H1 (cell line): ENCODE measurements around the gene SPPL3. TPM values are rescaled to one million over a fixed set of nuclear protein-coding genes. Genes with fewer than 3 reads are reported as not detected.

Experiments used
- CTCF ChIA-PET: fragments of 300-600 bp; sonication (Branson Sonifier 250); formaldehyde crosslinking; loops from one replicate; lab custom pipeline; 2021; ENCODE audit not compliant: partially characterized antibody; lab: Charles Lee
- POLR2A ChIA-PET: fragments of 300-600 bp; sonication (Branson Sonifier 250); formaldehyde crosslinking; loops from one replicate; lab custom pipeline; 2021; ENCODE audit warnings: inconsistent platforms; ENCODE audit not compliant: partially characterized antibody; lab: Charles Lee
- DNase-seq, 2 experiments: peaks; one replicate each; pipeline versions ENCODE4 v3.0.0 to v3.0.0-alpha.2; 2010 to 2022; ENCODE audit warnings: low spot score in 2 of 2, low read depth in 1 of 2, mixed read lengths in 1 of 2
- FAIRE-seq: peaks from 2 replicates; lab custom pipeline; 2011; peaks lifted over from hg19 to GRCh38; lab: Jason Lieb, UNC
- H2AFZ ChIP-seq: 2 replicates; pipeline ENCODE4 v1.8.1; 2012; ENCODE audit warnings: low read length, inconsistent platforms
- H2AK5ac ChIP-seq: 2 replicates; pipeline ENCODE4 v1.6.1; 2013; ENCODE audit warnings: low read depth, low read length
- H2BK120ac ChIP-seq: replicated peaks from 2 replicates; pipeline ENCODE3; 2013; ENCODE audit warnings: low read depth, low read length, inconsistent platforms
- H2BK12ac ChIP-seq: 2 replicates; pipeline ENCODE4 v1.6.1; 2013; ENCODE audit warnings: low read depth, low read length
- H2BK15ac ChIP-seq: 2 replicates; pipeline ENCODE4 v1.6.1; 2013; ENCODE audit warnings: low read length
- H2BK20ac ChIP-seq: 2 replicates; pipeline ENCODE4 v1.6.1; 2013; ENCODE audit warnings: low read length
- H2BK5ac ChIP-seq: 2 replicates; pipeline ENCODE4 v1.6.1; 2013; ENCODE audit warnings: low read depth, low read length
- H3K14ac ChIP-seq: 2 replicates; pipeline ENCODE4 v1.6.1; 2013; ENCODE audit warnings: inconsistent platforms; ENCODE audit not compliant: insufficient read length
- H3K18ac ChIP-seq: 2 replicates; pipeline ENCODE4 v1.6.1; 2013; ENCODE audit warnings: low read length; ENCODE audit errors: extremely low read depth
- H3K23ac ChIP-seq: 2 replicates; pipeline ENCODE4 v1.6.1; 2013; ENCODE audit warnings: inconsistent platforms; ENCODE audit not compliant: insufficient read length
- H3K23me2 ChIP-seq: 2 replicates; pipeline ENCODE4 v1.6.1; 2013; ENCODE audit warnings: low read depth, low read length
- H3K27ac ChIP-seq: 2 replicates; pipeline ENCODE4 v1.6.1; 2011; ENCODE audit warnings: low read depth, low read length, inconsistent platforms
- H3K27me3 ChIP-seq, 4 experiments: replicated peaks in 1 of 4; 1 replicate in 1 of 4; 2 replicates in 3 of 4; pipeline versions ENCODE4 v1.6.1 to v1.8.1; 2011 to 2013; ENCODE audit warnings: low read length in 3 of 4, mild to moderate bottlenecking in 3 of 4, inconsistent platforms in 2 of 4, mixed read lengths in 2 of 4, moderate library complexity in 1 of 4; ENCODE audit not compliant: control insufficient read depth in 3 of 4, insufficient read depth in 3 of 4; ENCODE audit errors: extremely low read depth in 1 of 4
- H3K36me3 ChIP-seq, 4 experiments: 2 replicates each; pipeline versions ENCODE4 v1.6.1 to v1.8.1; 2011 to 2013; ENCODE audit warnings: mild to moderate bottlenecking in 4 of 4, low read length in 3 of 4, moderate library complexity in 2 of 4, control low read depth in 1 of 4, inconsistent platforms in 1 of 4; ENCODE audit not compliant: insufficient read depth in 4 of 4, control insufficient read depth in 2 of 4
- H3K4ac ChIP-seq: replicated peaks from 2 replicates; pipeline ENCODE3; 2013; ENCODE audit warnings: low read length, low read depth, mixed read lengths, inconsistent platforms; ENCODE audit not compliant: insufficient read length
- H3K4me1 ChIP-seq, 4 experiments: replicated peaks in 1 of 4; 1 replicate in 1 of 4; 2 replicates in 3 of 4; pipeline versions ENCODE4 v1.6.1 to v1.8.1; 2011 to 2013; ENCODE audit warnings: low read length in 3 of 4, inconsistent platforms in 2 of 4, mixed read lengths in 1 of 4; ENCODE audit not compliant: insufficient read depth in 4 of 4, control insufficient read depth in 3 of 4
- H3K4me2 ChIP-seq, 2 experiments: 2 replicates each; pipeline versions ENCODE4 v1.6.1 to v1.8.1; 2011 to 2013; ENCODE audit warnings: low read depth in 2 of 2, low read length in 2 of 2, control low read depth in 1 of 2, inconsistent platforms in 1 of 2, mild to moderate bottlenecking in 1 of 2; ENCODE audit not compliant: insufficient read depth in 1 of 2
- H3K4me3 ChIP-seq, 4 experiments: fragments of 200-600, 300-600 bp in 1 of 4; sonication (generic), shearing (Covaris generic), sonication (Bioruptor Twin) in 1 of 4; 2 replicates each; pipeline versions ENCODE4 v1.5.1 to v1.8.1; 2011 to 2016; ENCODE audit warnings: low read length in 4 of 4, low read depth in 3 of 4, control low read depth in 2 of 4, inconsistent platforms in 2 of 4, mild to moderate bottlenecking in 2 of 4, mixed read lengths in 1 of 4, moderate library complexity in 1 of 4; ENCODE audit not compliant: insufficient read depth in 2 of 4; ENCODE audit errors: extremely low read depth in 1 of 4
- H3K56ac ChIP-seq: replicated peaks from 2 replicates; pipeline ENCODE3; 2013; ENCODE audit warnings: low read depth, mild to moderate bottlenecking, mixed read lengths, low read length, inconsistent platforms; ENCODE audit not compliant: insufficient read length
- H3K79me1 ChIP-seq: 2 replicates; pipeline ENCODE4 v1.6.1; 2013; ENCODE audit warnings: low read depth, low read length, control low read depth
- H3K79me2 ChIP-seq, 2 experiments: 2 replicates each; pipeline versions ENCODE4 v1.6.1 to v1.8.1; 2012 to 2013; ENCODE audit warnings: low read length in 2 of 2, mild to moderate bottlenecking in 2 of 2, inconsistent platforms in 1 of 2; ENCODE audit not compliant: insufficient read depth in 2 of 2, control insufficient read depth in 1 of 2
- H3K9ac ChIP-seq, 4 experiments: replicated peaks in 1 of 4; 1 replicate in 1 of 4; 2 replicates in 3 of 4; pipeline versions ENCODE4 v1.6.1 to v1.8.1; 2011 to 2013; ENCODE audit warnings: low read depth in 3 of 4, low read length in 3 of 4, control low read depth in 2 of 4, mild to moderate bottlenecking in 2 of 4, moderate library complexity in 2 of 4, inconsistent platforms in 1 of 4; ENCODE audit errors: extremely low read depth in 1 of 4
- H3K9me3 ChIP-seq, 2 experiments: 2 replicates each; pipeline versions ENCODE4 v1.6.1 to v1.8.1; 2012 to 2013; ENCODE audit warnings: mild to moderate bottlenecking in 2 of 2, moderate library complexity in 2 of 2, control low read depth in 1 of 2, inconsistent platforms in 1 of 2, low read depth in 1 of 2, low read length in 1 of 2, mixed read lengths in 1 of 2; ENCODE audit not compliant: insufficient read depth in 2 of 2
- H4K20me1 ChIP-seq, 2 experiments: replicated peaks in 1 of 2; 2 replicates each; pipeline versions ENCODE3 to v1.8.1; 2011 to 2013; ENCODE audit warnings: inconsistent platforms in 2 of 2, low read length in 2 of 2, mild to moderate bottlenecking in 1 of 2; ENCODE audit not compliant: insufficient read depth in 2 of 2, control insufficient read depth in 1 of 2
- H4K5ac ChIP-seq: 2 replicates; pipeline ENCODE4 v1.6.1; 2013; ENCODE audit warnings: low read length, low read depth, mixed read lengths, inconsistent platforms; ENCODE audit not compliant: insufficient read length
- H4K8ac ChIP-seq: 2 replicates; pipeline ENCODE4 v1.8.0; 2013; ENCODE audit warnings: mild to moderate bottlenecking, moderate library complexity, low read length, inconsistent platforms; ENCODE audit not compliant: insufficient read depth; ENCODE audit errors: extremely low read depth
- H4K91ac ChIP-seq: replicated peaks from 2 replicates; pipeline ENCODE3; 2013; ENCODE audit warnings: low read length, mixed read lengths, inconsistent platforms; ENCODE audit not compliant: insufficient read length
- BACH1 ChIP-seq: IDR thresholded peaks from 2 replicates; pipeline ENCODE4 v1.6.1; 2012; ENCODE audit warnings: low read length, improper control_type of control experiment
- CTCF ChIP-seq, 3 experiments: IDR thresholded peaks; 1 replicate in 2 of 3; 2 replicates in 1 of 3; pipeline versions ENCODE4 v1.5.1 to v1.6.1; 2011; ENCODE audit warnings: low read length in 3 of 3, mild to moderate bottlenecking in 3 of 3, inconsistent platforms in 2 of 3, low read depth in 1 of 3, moderate library complexity in 1 of 3; ENCODE audit not compliant: insufficient read depth in 1 of 3; ENCODE audit errors: control extremely low read depth in 1 of 3
- E2F6 ChIP-seq: IDR thresholded peaks from 2 replicates; pipeline ENCODE4 v1.6.1; 2012; ENCODE audit warnings: inconsistent platforms
- EZH2 ChIP-seq: fragments of 200-600 bp; sonication (generic); IDR thresholded peaks from 2 replicates; pipeline ENCODE4 v1.7.1; 2012; ENCODE audit warnings: low read depth, mild to moderate bottlenecking, moderate library complexity, low read length, inconsistent platforms; ENCODE audit not compliant: severe bottlenecking
- JUN ChIP-seq: IDR thresholded peaks from 2 replicates; pipeline ENCODE4 v1.6.1; 2011; ENCODE audit warnings: low read depth, mild to moderate bottlenecking, improper control_type of control experiment, low read length
- JUND ChIP-seq: IDR thresholded peaks from 2 replicates; pipeline ENCODE4 v1.6.1; 2011; ENCODE audit warnings: mild to moderate bottlenecking, improper control_type of control experiment, low read length
- KDM4A ChIP-seq: IDR thresholded peaks from one replicate; pipeline ENCODE4 v1.7.1; 2012; ENCODE audit warnings: low read depth, mild to moderate bottlenecking, moderate library complexity, low read length, inconsistent platforms; ENCODE audit not compliant: severe bottlenecking
- NRF1 ChIP-seq: IDR thresholded peaks from 2 replicates; pipeline ENCODE4 v1.6.1; 2011; ENCODE audit warnings: mild to moderate bottlenecking, low read depth, low read length, improper control_type of control experiment
- RFX5 ChIP-seq: IDR thresholded peaks from 2 replicates; pipeline ENCODE4 v1.6.1; 2011; ENCODE audit warnings: low read depth, low read length, improper control_type of control experiment, borderline replicate concordance
- RXRA ChIP-seq: IDR thresholded peaks from 2 replicates; pipeline ENCODE4 v1.6.1; 2011; ENCODE audit warnings: low read depth, mild to moderate bottlenecking, low read length, moderate library complexity; ENCODE audit not compliant: insufficient read depth
- SRF ChIP-seq: IDR thresholded peaks from 2 replicates; pipeline ENCODE4 v1.6.1; 2011; ENCODE audit warnings: mild to moderate bottlenecking, low read depth, low read length, moderate library complexity
- WGBS, 2 experiments: shearing (Covaris generic) in 1 of 2; methylation state at CpG; one replicate each; pipeline versions ENCODE4 v1.1.6 to v1.1.7; 2013 to 2015; ENCODE audit warnings: low lambda C conversion rate in 2 of 2, mixed read lengths in 2 of 2, inconsistent platforms in 1 of 2, low coverage in 1 of 2, missing lambda C conversion rate in 1 of 2; ENCODE audit not compliant: insufficient replicate concordance in 2 of 2, insufficient coverage in 1 of 2, insufficient read length in 1 of 2; ENCODE audit errors: extremely low coverage in 1 of 2, missing lambda C conversion rate in 1 of 2; 5-methylcytosine and 5-hydroxymethylcytosine counted together
- polyA plus RNA-seq, 7 experiments: library from polyadenylated mRNA; depleted of rRNA in 3 of 7; stranded (reverse) in 5 of 7; unstranded in 2 of 7; fragments of >200 nt in 5 of 7; fragments of 200-250 nt in 2 of 7; gene quantifications; 1 replicate in 5 of 7; 2 replicates in 1 of 7; 4 replicates in 1 of 7; pipeline versions ENCODE4 v1.2.1 to v1.2.3, GENCODE V29; 2011 to 2013; ENCODE audit warnings: missing spikeins in 2 of 7, mixed read lengths in 2 of 7
- total RNA-seq: library from RNA; stranded (reverse); fragmentation: NEBNext Ultra II Directional; extraction: Animal tissue kit (Norgen Biotek cat#: 25700); gene quantifications from 2 replicates; pipeline ENCODE4 v1.2.1, GENCODE V29; 2021

Gene SPPL3
- total and polyA plus RNA-seq, 2 of the 8 experiments (the other 6 are each of a cell fraction or from before 2014, with no cell fraction given), result 27.3 to 48.4 TPM

GRCh38 chr12:120735181-120735580 is 169.0 kb downstream of the SPPL3 start:
- no peak overlapping the region for H3K4ac ChIP-seq
- H2BK12ac ChIP-seq, result no peak overlapping the region
- no peak overlapping the region for H3K14ac ChIP-seq
- no peaks in the 10 kb centered on the region; a peak in 1 of 4 replicates for H3K9me3 ChIP-seq
- no peak overlapping the region for H3K4me3 ChIP-seq
- no peak overlapping the region for H3K18ac ChIP-seq
- H2BK15ac ChIP-seq, result no peak overlapping the region
- DNase-seq, result no peak
- no peaks in the 10 kb centered on the region for H3K27me3 ChIP-seq
- no peak overlapping the region for H4K5ac ChIP-seq
- no peaks in the 10 kb centered on the region for H3K4me1 ChIP-seq
- no peak overlapping the region for H4K91ac ChIP-seq
- H2BK120ac ChIP-seq, result no peak overlapping the region
- POLR2A ChIA-PET, result interaction anchor here (0.6 to 1.0 kb wide), 3 partner anchors 15 to 170 kb away, joined by 3 read pairs; no protein-coding TSS in a partner anchor
- H3K23ac ChIP-seq, result no peak overlapping the region
- WGBS, 2 experiments, result 83% methylated on average over 2 of the region's 3 CpGs; no CpG with 5 or more reads in 1 of the 2 experiments
- H3K79me2 ChIP-seq, result no peaks in the 10 kb centered on the region
- H3K36me3 ChIP-seq, result no peaks in the 10 kb centered on the region; a peak in 1 of 8 replicates
- H4K20me1 ChIP-seq, result no peaks in the 10 kb centered on the region
- FAIRE-seq, result no peak
- no peak overlapping the region for H3K9ac ChIP-seq
- H3K4me2 ChIP-seq, result no peak overlapping the region
- no peak overlapping the region for H3K27ac ChIP-seq
- no peak overlapping the region for H3K56ac ChIP-seq
- no peak overlapping the region for H2AFZ ChIP-seq
- H3K79me1 ChIP-seq, result no peaks in the 10 kb centered on the region
- H4K8ac ChIP-seq, result no peak overlapping the region
- no peaks in the 10 kb centered on the region for H3K23me2 ChIP-seq
- H2BK20ac ChIP-seq, result no peak overlapping the region
- H2BK5ac ChIP-seq, result no peak overlapping the region
- CTCF ChIA-PET, result interaction anchor here (0.9 kb wide), 1 partner anchor 20 kb away, joined by 3 read pairs; no protein-coding TSS in a partner anchor
- no peak overlapping the region for H2AK5ac ChIP-seq
- TF ChIP-seq NRF1, result no peak
- TF ChIP-seq KDM4A, result no peak
- no peak for TF ChIP-seq CTCF (IDR thresholded peaks at IDR 0.05; ENCODE audit: control extremely low read depth in 1 of 3, insufficient read depth in 1 of 3, low read depth in 1 of 3, low read length in 3 of 3)
- no peak for TF ChIP-seq E2F6
- TF ChIP-seq JUND, result no peak
- TF ChIP-seq SRF, result no peak
- no peak for TF ChIP-seq RXRA
- no peak for TF ChIP-seq EZH2
- TF ChIP-seq JUN, result no peak
- TF ChIP-seq BACH1, result no peak
- no peak for TF ChIP-seq RFX5
